GM12872 (cell line): ENCODE data around the gene C17orf50.

ENCODE experiments used
- TF ChIP-seq, protein P1 (sequence below): IDR thresholded peaks from 3 replicates; pipeline ENCODE4 v1.5.1; 2011; ENCODE audit warnings: low read depth, mild to moderate bottlenecking, low read length, moderate library complexity; ENCODE audit not compliant: insufficient read depth

Gene C17orf50

DNA sequence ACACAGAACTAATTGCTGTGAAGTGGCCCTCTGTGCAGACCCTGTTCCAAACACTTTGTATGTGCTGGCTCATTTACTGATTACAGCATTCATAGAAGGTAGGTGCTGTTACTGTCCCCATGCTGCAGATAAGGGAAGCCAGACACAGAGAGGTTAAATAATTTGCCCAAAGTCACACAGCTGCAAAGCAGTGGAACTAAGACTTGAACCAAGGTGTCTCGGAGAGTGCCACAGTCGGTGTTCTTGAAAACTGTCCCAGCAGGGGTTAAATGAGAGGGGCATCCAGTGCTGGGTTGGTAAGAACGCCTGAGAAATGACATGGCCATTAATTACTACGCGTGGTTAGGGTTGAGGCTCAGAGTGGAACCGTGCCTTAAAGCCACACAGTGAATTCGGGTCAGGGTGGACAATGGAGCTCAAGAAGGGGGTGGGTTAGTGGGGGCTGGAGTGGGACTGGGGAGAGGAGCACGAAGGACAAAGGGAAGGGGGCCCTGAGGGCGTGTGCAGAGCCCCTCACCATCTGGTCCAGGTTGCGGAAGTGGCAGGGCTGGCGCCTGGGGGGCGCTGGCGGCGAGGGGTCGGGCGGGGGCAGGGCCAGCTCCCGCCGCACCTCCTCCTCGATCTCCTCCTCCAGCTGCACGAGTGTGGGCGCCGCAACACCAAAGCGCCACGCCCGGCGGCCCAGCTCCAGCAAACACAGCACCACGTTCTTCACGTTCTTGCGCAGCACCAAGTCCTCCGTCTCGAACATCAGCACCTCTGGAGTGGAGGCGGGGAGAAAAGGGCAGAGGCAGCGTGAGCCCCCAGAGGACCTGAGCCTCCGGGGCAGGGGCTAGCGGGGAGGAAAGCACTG, 10.9 kb upstream of the C17orf50 start:
- TF ChIP-seq, protein P1, sequence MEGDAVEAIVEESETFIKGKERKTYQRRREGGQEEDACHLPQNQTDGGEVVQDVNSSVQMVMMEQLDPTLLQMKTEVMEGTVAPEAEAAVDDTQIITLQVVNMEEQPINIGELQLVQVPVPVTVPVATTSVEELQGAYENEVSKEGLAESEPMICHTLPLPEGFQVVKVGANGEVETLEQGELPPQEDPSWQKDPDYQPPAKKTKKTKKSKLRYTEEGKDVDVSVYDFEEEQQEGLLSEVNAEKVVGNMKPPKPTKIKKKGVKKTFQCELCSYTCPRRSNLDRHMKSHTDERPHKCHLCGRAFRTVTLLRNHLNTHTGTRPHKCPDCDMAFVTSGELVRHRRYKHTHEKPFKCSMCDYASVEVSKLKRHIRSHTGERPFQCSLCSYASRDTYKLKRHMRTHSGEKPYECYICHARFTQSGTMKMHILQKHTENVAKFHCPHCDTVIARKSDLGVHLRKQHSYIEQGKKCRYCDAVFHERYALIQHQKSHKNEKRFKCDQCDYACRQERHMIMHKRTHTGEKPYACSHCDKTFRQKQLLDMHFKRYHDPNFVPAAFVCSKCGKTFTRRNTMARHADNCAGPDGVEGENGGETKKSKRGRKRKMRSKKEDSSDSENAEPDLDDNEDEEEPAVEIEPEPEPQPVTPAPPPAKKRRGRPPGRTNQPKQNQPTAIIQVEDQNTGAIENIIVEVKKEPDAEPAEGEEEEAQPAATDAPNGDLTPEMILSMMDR, result no peak

DNA sequence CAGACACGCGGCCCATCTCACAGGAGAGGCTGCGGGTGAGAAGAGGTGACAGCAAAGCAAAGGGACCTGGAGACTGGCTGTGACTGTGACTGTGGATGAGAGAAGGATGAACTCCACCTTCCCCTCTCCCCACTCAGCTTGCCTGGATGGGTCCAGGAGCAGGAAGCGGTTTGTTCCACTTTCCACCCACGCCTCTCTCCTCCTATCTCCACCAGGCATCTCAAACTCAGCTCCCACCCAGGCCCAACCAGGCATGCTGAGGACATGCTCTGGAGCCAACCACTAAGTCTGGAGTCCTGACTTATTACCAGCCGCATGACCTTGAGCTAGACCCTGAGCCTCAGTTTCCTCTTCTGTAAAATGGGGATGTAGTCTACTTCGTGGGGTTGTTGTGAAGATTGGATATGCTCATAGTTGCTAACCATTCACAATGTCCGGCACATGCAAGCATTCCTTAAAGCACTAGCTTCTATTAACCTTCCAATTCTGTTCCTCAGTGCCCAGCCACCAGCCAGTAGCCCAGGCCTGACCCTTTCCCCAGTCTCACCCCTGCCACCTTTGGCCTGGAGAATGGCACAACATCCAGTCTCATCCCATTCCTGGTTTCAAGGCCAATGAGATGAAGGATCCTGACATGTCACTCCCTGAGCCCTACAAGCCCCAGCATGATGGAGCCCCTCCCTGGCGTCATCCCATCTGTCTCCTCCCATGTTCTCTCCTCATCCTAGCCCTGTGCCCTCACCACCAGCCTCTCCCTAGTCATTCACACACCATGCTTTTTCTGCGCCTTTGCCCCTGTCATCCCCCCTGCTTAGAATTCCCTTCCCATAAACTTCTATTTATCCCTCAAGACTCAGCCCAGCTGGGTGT, 9.9 kb upstream of the C17orf50 start:
- TF ChIP-seq, protein P1, result no peak

DNA sequence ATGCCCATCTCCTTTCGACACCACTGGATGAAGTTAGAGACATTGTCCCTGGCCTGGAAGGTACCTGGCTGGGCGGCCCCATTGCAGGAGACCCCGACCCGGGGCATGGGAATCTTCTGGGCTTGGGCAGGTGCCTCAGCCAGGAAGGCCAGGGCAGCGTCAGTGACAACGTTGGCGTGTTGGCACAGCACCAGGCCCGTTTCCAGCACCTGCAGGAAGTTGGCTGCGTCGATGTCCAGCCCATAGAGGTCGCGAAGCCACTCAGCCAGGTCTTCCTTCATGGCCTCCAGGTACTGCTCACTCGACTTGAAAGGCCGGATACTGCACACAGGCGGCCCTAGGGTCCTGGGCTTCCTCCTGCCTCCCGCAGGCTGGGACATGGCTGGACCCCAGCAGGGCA, 8.2 kb upstream of the C17orf50 start:
- TF ChIP-seq, protein P1, result no peak

DNA sequence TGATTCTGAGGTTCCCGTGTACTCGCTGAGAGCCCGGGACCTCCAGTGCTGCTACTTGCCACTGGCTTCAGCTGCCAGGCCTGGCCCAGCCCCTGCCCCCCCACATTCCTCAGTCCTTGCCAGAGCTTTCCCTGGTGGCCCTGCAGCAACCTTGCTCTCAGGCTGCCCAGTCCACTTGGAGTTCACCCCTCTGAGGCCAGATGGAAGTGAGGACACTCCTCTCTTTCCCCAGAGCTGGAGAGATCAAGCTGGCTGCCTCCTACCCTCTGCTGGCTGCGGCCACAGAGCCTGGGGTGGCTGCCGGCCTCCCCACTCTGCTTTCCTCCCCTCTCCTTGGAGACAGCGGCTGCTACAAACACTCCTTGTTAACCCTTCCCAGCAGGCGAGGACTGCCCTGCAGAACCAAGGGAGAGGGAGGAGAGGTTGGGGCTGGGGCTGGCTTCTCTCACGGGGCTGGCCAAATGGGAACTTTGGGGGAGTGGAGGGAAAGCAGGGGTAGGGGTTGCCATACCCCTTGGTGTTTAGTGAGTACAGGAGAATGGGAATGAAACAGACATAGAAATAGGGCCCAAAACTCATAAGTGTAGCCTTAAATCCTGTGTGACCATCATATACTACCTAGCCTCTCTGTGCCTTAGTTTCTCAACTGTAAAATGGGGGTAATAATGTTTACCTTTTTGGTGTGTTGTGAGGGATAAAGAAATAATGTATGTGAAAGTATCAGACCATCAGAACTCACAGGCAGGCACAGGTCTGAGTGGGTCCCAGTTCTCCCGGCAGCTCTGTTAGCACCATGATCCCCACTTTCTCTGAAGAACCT, 7.5 kb upstream of the C17orf50 start, which contains the start of gene GAS2L2:
Gene GAS2L2, minus strand, starts transcription at position 295 of the 820 bp plus-strand sequence. CDS start 389 bp downstream, outside the sequence.
- TF ChIP-seq, protein P1, result no peak

DNA sequence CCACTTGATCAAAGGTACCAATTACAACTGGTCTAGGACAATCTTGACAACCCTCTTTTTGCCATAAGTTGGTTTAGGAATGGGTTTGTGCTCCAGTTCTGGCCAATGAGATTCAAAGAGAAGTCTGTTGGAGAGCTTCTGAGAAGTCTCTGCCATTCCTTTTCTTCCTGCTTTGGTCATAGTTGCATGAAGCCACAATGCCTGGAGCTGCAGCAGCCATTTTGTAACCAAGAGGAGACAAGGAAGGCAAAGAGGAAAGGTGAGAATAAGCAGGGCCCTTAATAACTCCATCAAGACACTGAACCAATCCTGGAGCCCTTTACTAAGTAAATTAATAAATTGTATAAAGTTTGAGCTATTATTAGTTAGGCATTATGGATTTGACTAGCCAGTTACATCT, 3.4 kb upstream of the C17orf50 start:
- TF ChIP-seq, protein P1, result no peak

DNA sequence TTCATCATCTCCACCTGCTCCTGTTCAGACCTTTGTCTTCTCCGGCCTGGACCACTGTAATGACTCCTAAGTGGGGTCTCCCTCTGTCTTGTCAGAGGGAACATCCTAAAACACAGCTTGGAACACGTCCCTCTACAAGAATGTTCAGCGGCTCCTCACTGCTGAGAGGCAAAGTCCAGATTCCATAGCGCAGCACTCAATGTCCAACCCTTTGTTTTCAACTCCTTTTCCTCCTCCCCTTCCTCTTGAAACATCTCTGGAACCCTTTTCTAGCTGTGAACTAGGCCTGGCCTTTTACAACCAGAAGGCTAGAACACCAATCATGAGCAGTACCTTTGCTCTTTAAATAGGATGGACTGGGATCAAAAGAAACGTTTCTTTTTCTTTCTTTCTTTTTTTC, 914 bp downstream of the C17orf50 start:
- TF ChIP-seq, protein P1, result no peak

DNA sequence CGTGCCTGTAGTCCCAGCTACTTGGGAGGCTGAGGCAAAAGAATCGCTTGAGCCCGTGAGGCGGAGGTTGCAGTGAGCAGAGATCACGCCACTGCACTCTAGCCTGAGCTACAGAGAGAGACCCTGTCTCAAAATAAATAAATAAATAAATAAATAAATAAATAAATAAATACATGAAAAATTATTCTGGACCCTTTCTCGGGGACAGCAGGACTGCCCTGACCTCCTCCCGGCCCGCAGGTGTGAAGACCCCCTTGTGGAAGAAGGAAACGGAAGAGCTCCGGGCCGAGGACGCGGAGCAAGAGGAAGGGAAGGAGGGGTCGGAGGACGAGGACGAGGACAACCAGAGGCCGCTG, 3.1 kb downstream of the C17orf50 start:
- TF ChIP-seq, protein P1, result no peak
